ENCODE measurements around the gene CACNA2D3.
"Not testable (repeated sequence)": the region's sequence is repeated elsewhere in the genome, so short reads cannot be mapped to it uniquely, and the experiment has no call there.

CACNA2D3 gene

DNA sequence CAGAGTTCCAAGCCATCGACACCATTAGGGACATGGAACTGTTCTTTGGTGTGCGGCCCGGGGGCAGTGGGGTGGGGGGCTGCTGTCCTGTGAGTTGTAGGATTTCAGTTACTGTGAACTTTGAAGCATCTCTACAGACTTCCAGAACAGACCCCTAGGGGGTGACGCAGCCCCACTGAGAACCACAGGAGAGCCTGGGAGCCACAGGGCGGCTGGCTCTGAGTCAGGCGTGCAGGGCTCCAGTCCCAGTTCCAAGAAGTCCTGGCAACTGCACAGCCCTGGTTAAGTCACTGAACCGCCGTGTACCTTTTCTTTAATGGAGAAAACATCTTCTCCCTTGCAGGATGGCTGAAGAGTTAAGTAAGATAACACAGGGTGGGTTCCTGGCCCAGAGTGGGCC is 829.1 kb downstream of the CACNA2D3 start:
- DNase-seq, result peak; percentile 24

- DNase-seq, result no peak
These were observed 831.7 kb downstream of the CACNA2D3 start for GRCh38 chr3:54954022-54954421.

DNA sequence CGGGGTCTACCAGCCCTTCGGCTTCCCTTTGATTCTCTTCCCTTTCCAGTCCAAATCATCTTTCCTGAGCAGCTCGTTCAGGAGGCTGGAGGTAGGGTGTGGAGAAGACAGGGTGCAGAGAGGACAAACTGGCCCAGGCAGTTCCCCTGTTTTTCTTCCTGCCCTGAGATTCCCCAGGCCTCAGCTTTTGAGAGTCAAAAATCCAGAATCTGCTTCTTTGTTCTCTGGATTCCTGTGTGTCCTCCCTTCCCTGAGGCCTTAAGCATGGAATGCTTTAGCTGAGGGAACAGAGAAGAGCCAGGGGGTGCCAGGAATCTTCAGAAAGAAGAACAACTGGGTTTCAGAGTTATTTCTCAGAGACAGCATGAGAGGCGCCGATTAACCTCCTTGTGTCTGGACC is 832.2 kb downstream of the CACNA2D3 start:
- DNase-seq, result no peak

- no peak for DNase-seq
These were observed 833.1 kb downstream of the CACNA2D3 start for GRCh38 chr3:54955496-54955895.

- DNase-seq, result no peak
These were observed 833.6 kb downstream of the CACNA2D3 start for GRCh38 chr3:54955941-54956340.

- DNase-seq, result no peak
These were observed 835.4 kb downstream of the CACNA2D3 start for GRCh38 chr3:54957711-54958110.

DNA sequence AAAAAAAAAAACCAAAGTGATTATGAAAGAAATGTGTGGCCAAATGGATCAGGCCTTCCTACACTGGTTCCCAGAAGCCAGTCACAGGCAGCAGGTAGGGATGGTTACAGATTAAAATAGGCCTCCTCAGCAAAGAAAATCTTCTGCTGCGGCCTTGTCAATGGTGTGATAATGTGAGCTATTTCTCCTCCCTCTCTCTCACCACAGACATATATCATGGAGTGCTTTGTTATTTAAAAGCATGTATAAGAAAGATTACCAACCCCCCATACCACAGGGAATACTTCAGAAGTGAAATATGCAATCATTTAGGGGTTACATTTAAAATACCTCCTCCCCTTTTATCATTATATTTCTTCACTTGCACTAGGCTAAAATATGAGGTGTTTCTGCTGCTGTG is 837.7 kb downstream of the CACNA2D3 start:
- no peak for DNase-seq

DNA sequence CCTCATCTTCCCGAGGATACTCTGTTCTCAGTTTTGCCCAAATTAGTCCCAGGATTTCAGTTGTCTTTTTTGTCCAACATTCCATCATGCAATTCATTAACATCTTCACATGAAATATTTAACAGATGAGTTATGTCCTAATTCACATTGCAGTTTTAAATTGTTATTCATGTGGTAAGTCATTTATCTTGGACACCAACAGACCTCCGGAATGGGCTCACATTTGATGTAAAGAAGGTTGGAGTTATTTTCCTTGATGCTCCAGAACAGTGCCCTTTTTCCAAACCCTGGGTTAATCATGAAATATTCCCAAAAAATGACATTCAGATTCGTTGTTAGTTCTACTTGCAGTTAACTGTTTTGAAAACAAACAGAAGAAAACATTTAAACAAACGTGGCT is 838.3 kb downstream of the CACNA2D3 start:
- no peak for DNase-seq

DNA sequence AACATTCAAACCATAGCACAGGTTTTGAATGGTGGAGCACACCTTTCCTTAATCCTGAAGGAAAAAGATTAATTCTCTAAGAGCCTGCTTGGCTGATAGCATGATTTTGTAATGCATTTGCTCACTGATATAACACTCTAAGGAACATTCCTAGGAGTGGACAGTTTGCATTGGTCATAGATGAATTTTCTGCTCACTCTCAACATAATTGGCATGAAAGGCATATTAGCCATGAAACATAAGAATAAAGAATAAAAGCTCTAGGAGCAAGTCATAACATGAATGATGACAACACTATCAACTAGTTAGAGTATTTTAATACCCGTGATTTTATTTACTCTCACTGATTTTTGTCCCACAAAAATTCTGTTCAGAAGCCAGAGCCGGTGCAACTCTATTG is 839.8 kb downstream of the CACNA2D3 start:
- DNase-seq, result no peak

- DNase-seq, result no peak
These were observed 841.3 kb downstream of the CACNA2D3 start for GRCh38 chr3:54963641-54964040.

DNA sequence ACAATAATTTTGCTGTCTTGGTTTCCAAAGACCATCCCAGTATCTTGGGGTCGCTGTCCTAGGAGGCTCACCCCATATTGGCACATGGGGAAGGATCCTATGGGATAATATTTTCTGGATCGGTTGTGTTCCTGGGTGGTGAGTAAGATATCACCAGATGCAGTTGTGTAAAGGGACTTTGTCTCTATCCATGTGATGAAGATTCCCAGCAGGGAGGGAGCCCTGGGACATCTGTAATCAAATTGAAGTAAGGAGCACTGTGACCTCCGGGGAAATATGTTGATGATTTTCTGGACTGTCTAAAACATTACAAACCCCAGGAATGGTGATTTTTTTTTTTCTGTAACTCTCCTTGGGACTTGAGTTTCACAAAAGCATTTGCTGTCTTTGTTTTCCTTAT is 841.7 kb downstream of the CACNA2D3 start:
- no peak for DNase-seq

DNA sequence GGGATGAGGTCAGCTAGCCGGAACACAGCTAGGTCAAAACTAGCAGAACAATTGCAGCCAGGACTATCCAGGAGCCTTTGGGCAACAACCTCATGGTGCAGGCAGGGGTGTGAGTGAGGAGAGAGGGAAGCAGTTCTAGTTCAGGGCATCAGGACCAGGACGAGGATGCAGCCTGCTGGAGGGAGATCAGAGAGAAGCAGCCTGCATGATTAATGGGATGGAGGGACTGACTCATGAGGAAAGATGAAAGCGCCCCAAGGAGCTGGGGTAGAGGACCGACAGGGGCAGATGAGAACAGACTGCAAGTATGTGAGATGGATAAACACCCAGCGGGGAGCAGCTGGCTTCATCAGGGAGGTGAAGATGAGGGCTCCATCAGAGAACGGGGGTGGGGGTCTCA is 843.4 kb downstream of the CACNA2D3 start:
- no peak for DNase-seq

DNA sequence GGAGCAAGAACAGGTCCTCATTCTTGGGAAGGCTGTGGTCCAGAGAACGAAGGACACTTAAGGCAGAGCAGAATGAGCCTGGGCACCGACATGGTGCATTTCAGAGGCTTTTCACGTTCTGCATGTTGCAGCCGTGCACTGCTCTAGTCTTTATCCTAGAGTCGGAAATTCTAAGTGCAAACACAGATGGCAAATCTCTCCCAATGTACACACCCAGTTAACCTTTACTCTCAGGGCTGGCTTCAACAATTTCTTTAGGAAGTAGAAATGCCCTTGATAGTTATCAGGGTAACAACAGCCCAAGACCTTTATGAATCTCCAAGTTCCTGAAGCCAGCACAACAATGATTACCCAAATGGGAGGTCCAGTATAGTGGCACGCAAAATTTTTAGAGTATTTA is 844.6 kb downstream of the CACNA2D3 start:
- DNase-seq, result no peak

DNA sequence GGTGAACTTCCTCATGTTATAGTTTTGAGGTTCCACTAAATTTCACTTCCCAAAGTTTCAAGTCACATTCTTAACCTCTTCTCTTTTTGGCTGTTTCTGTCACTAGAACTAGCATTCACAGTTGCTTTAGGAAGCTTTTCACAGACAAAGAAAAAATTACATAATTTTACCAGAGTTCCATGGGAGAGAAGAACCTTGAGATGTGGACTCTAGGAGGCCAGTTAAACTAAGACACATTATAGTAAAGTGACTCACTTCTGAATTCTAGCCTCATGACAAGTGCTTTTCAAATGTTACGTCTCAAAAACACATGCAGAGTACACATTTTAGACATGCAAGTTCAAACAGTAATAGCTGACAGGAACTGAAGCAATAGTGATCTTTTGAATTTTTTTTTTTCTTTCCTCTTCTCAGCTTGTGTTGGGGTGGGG is 845.4 kb downstream of the CACNA2D3 start:
- DNase-seq, result no peak

DNA sequence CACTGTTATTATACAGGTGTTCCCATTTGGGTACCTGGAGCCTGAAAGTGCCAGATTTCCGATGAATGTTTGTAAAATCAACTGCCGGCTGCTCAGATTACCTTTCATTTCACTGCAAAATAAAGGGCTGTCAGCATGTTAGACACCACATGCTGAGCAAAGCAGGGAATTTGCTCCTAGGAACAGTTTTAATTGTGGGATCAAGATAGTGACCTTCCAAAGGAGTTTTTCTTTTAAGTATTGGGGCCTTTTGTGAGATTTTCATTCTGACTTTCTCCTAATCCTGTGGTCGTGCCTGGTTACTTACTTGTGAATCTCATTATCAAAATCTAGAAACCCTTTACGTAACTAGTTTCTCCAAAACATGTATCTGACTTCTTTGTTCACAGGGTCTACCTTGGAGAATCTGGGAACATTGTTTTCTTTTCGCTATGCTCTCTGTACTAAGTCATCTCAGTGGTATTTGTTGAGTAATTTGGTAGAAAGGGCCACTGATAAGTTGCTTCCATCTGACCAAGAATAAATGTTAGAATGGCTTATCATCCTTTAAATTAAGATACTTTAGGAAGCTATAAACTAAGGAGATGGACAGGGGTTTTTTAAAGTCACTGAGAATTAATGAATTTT is 846.3 kb downstream of the CACNA2D3 start:
- no peak for DNase-seq

DNA sequence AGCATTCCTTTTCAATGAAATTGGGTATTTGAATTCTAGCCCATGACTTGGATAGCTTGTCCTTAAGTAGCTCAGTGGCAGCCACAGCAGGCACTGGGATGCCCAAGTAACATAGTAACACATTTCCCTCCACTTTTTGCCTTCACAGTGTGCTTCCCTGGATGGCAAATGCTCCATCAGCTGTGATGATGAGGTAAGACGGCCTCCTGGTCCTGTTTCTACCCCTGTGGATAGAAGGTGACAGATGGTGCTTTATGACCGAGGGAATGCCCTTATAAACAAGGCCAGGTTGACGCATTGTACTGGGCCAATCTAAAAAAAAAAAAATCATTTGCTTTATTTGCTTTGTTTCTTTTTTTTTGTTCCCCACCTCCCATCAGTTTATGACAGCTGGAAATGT is 847.3 kb downstream of the CACNA2D3 start:
- DNase-seq, result no peak

GRCh38 chr3:54970895-54971294 is 848.5 kb downstream of the CACNA2D3 start:
- no peak for DNase-seq

DNA sequence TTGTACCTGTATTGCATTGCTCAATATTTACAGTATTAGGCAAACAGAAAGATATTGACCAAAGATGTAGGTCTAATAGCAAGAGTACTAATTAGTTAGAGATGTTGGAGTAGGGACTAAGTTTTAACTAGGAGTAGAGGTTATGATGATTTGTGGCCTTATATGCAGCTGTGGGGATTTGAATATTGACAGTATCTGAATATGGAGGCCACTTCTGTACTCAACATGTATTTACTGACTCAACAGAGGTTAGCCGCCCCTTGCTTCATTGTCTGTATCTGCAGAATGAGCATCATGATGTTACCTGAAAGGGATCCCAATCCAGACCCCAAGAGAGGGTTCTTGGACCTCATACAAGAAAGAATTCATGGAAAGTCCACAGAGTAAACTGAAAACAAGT is 855.1 kb downstream of the CACNA2D3 start:
- no peak for DNase-seq

GRCh38 chr3:54977946-54978345 is 855.6 kb downstream of the CACNA2D3 start:
- not testable (repeated sequence) for DNase-seq

- DNase-seq, result no peak
These were observed 860.5 kb downstream of the CACNA2D3 start for GRCh38 chr3:54982807-54983206.

- DNase-seq, result no peak
These were observed 861.1 kb downstream of the CACNA2D3 start for GRCh38 chr3:54983266-54984099.

GRCh38 chr3:54985856-54986255 is 863.5 kb downstream of the CACNA2D3 start:
- DNase-seq, result no peak

GRCh38 chr3:54986294-54986693 is 863.9 kb downstream of the CACNA2D3 start:
- DNase-seq, result no peak

DNA sequence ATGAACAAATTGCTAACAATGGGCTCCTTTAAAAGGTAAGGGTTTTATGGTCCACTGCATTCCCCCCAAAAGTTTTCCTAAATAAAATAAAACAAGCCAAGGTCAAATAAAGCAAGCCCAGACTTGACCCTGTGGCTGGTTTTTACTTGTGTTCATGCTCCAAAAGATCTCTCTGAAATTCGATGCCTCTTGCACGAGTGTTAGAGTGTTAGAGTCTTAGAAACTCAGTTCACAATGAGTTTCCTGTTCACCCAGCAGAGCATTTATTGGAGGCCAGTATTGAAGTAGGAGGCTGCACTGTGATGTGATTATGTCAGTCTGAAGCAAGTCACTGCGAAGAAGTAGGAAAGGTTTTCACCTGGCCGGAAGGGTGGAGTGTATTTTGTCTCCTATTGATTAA is 865.4 kb downstream of the CACNA2D3 start:
- DNase-seq, result no peak

Measured in NCI-H1092 treated with DMSO at 0.1 percent for 48 hours (cell line).